GM12801 (cell line): ENCODE measurements around the gene TOX3.

Source experiments
- CTCF ChIP-seq: IDR thresholded peaks from one replicate; pipeline ENCODE4 v1.5.1; 2011; ENCODE audit warnings: control low read depth; ENCODE audit not compliant: insufficient read length; ENCODE audit errors: extremely low read depth

Gene TOX3

GRCh38 chr16:52469775-52470174, 77.2 kb downstream of the TOX3 start:
- no peak for TF ChIP-seq CTCF

GRCh38 chr16:52469091-52469490, 77.9 kb downstream of the TOX3 start:
- no peak for TF ChIP-seq CTCF

- no peak for TF ChIP-seq CTCF
Measured at GRCh38 chr16:52467753-52468152, 79.2 kb downstream of the TOX3 start.

- TF ChIP-seq CTCF: no peak
Measured at GRCh38 chr16:52466994-52467393, 79.9 kb downstream of the TOX3 start.

- TF ChIP-seq CTCF: no peak
Measured at GRCh38 chr16:52465711-52466267, 81.2 kb downstream of the TOX3 start.

GRCh38 chr16:52463904-52464303, 83.0 kb downstream of the TOX3 start:
- TF ChIP-seq CTCF: no peak

GRCh38 chr16:52462816-52463215, 84.1 kb downstream of the TOX3 start:
- TF ChIP-seq CTCF: no peak
